Thyroid gland (tissue), 4 donors: Measurements from ENCODE around the gene C20orf204.

Experiments
- POLR2A ChIP-seq, 2 donors: fragments of 450-650 bp; IDR thresholded peaks; one replicate each; pipeline ENCODE4 v1.6.1; 2017; ENCODE audit warnings: antibody characterized with exemption in 2 of 2, mild to moderate bottlenecking in 2 of 2, moderate library complexity in 1 of 2
- TF ChIP-seq, protein P1 (sequence below), 6 experiments: fragments of 200-600 bp in 3 of 6; fragments of 450-650 bp in 3 of 6; sonication (generic) in 3 of 6; IDR thresholded peaks; one replicate each; pipeline ENCODE4 v1.5.1; 2016 to 2019; ENCODE audit warnings: antibody characterized with exemption in 6 of 6, mild to moderate bottlenecking in 2 of 6, inconsistent platforms in 1 of 6, moderate library complexity in 1 of 6

DNA sequence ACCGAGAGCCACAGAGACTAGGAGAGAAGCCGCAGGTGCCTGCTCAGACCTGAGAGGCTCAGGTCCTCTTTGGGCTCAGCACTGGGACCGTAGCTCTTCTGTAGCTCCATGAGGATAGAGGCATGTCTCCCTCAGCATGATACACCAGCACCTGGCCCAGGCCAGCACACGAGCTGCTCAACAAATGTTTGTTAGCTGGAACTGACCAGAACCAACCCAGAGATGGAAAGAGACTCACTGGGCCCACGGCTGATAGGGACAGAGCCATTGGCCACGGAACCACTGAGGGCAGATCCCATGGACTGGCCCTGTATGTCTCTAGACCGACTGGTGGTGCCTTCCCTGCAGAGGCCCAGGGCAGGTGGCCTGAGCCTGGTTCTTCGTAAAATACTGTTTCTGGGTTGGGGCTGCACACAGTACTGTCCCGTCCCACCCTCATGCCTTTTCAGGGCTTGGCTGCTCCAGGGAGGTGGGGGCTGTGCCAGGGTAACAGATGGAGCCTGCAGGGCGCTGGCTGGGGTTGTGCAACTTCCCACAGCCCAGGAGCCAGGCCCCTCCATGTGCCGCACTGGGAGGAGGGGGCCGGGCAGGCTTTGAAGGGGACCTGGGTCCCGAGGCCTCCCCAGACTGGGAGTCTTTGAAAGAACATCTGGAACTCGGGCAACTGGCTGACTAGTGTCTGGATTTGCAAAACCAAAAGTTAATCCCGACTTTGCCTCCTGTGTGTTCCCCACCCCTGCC, 5.2 kb downstream of the C20orf204 start:
- TF ChIP-seq, protein P1, sequence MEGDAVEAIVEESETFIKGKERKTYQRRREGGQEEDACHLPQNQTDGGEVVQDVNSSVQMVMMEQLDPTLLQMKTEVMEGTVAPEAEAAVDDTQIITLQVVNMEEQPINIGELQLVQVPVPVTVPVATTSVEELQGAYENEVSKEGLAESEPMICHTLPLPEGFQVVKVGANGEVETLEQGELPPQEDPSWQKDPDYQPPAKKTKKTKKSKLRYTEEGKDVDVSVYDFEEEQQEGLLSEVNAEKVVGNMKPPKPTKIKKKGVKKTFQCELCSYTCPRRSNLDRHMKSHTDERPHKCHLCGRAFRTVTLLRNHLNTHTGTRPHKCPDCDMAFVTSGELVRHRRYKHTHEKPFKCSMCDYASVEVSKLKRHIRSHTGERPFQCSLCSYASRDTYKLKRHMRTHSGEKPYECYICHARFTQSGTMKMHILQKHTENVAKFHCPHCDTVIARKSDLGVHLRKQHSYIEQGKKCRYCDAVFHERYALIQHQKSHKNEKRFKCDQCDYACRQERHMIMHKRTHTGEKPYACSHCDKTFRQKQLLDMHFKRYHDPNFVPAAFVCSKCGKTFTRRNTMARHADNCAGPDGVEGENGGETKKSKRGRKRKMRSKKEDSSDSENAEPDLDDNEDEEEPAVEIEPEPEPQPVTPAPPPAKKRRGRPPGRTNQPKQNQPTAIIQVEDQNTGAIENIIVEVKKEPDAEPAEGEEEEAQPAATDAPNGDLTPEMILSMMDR (IDR thresholded peaks at IDR 0.05) = no peak
- TF ChIP-seq POLR2A (IDR thresholded peaks at IDR 0.05) = no peak
